ENCODE measurements around the gene KCNJ12.
"Not testable (repeated sequence)": the region's sequence is repeated elsewhere in the genome, so short reads cannot be mapped to it uniquely, and the experiment has no call there.

KCNJ12 gene

DNA sequence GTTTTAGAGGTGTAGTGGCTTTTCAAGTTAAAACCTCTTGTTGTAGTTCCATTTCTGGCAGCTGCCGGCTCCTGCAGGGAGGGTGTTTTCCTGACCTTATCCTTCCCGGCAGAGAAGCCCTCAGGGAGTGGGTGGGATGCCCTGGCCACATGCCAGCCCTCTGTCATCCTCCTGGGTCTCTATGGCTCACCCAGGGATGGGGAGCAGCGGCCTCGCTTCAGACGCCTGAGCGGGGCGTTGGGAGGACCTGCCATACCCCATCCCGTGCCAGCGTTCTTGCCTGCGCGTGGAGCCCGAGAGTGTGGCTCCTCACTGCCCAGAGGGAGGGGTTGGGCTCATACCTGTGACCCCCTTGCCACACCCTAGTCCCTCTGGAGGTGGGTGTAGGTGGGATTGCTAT, 11.9 kb downstream of the KCNJ12 start:
- DNase-seq: no peak

- no peak for DNase-seq
Observed at GRCh38 chr17:21388944-21389343, 12.8 kb downstream of the KCNJ12 start.

DNA sequence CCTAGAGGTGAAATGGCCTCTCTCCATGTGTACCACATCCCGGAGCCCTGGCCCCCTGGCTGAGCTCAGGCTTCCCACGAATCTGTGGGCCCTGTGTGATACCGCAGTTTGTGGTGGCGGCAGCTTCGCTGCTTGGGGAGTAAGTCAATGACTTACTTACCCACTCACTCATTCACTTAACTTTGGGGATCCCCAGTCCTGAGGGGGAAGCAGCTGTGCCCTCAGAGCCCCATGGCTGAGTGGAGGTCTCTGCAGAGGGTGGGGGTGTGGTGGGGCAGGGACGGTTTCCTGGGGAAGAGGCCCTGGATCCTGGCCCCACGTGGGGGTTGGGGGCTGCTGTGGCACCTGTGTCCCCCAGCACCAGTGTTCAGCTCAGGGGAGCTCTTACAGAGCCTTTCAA, 13.2 kb downstream of the KCNJ12 start:
- no peak for DNase-seq

DNA sequence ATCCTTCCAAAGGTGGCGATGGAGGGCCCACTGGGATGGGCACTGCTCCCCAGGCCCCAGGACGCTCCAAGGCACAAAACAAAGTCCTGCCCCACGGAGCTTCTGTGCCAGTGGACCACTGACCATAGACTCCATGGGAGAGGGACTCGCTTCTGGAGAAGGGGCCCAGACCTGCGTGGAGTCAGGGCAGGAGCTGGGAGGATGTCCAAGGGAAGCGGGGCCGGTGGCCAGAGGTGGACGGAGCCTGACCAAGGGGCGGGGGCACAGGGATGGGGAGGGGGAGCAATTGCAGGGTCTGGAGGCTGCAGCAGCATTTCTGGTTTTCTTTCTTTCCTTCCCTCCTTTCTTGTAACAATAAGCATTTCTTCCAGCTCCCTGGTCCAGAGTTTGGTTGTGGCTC, 14.1 kb downstream of the KCNJ12 start:
- no peak for DNase-seq

GRCh38 chr17:21392266-21392665, 16.1 kb downstream of the KCNJ12 start:
- no peak for DNase-seq

- DNase-seq: no peak
Observed at GRCh38 chr17:21394265-21394664, 18.1 kb downstream of the KCNJ12 start.

GRCh38 chr17:21395764-21396163, 19.6 kb downstream of the KCNJ12 start:
- no peak for DNase-seq

DNA sequence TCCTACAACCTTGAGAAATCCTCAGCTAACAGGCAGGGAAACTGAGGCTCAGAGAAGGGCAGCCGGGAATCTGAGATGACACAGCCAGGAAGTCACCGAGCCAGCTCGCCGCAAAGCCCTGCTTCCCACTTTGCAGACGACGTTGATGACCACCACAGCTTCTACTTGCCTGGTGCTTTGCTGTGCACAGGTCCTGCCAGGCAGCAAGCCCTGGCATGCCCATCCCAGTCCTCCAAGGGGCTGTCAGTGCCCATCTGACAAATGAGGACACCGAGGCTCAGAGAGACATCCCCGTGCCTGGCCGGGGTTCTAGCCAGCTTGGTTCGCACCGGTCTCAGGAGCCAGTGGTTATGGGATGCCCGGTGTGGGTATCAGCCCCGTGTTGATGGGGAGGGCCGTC, 20.1 kb downstream of the KCNJ12 start:
- no peak for DNase-seq

DNA sequence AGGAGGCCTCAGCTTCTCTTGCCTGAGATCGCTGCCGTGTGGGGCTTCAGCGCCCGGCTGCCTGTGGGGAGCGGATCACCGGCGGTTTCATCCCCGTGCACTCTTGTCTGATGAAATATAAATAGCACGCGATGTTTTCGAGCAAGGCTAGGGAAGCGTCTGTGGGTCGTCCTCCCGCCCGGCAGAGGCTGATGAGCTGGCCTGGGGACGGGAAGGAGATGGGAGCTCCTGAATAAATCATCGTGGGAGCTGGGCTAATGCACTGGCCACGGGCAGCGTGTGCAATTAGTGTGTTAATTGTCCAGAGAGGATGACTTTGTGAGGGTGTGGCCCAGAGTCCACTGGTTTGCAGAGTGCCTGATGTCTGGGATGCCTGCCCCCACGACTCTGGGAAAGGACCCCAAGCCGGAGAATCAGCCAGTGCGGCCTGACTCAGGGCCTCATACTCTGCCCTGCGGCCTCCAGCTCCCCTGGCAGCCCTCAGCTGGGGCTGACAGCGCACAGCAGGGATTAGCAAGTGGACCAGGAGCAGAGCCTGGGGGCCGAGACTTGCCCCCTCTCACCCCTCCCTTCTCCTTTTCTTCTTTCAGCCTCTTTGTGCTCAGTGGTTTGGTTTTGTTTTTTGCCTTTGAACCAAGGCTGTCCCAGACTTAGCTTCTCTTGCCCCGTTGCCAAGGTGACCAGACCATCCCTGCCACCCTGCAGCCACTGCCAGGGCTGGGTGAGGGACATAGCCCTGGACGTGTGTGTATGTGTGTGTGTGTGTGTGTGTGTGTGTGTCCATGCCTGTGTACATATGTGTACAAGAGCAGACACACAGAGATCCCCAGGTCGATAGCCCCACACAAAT, 21.4 kb downstream of the KCNJ12 start:
- no peak for DNase-seq

DNA sequence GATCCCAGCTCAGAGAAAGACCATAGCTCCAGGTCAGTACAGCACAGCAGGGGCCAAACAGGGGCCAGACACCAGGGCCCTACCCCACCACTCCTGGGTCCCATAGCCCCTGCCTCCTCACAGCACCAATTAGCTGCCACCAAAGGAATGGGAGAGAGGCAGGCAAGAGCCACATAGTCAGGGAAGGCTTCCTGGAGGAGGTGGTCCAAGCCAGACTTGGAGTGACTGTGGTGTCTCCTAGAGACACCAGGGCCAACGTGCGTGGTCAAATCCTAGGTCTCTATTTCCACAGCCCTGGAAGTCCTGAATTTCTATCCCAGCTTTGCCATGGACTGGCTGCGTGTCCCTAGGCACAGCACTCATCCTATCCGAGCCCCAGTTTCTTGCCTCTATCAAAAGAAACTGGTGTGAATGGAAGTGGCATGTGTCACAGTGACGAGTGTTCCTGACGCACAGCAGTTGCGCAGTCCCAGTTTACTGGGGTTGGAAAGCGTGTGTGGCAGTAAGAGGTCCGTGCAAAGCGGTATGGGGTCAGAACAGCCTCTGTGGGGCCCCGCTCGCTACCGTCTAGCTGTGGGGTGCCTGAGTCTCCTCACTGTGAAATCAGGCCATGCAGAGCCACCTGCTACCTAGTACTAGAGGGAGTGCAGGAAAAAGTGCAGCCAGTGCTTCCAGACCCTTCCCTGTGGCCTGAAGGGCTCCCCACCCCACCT, 23.5 kb downstream of the KCNJ12 start:
- DNase-seq: no peak

- DNase-seq: not testable (repeated sequence)
Observed at GRCh38 chr17:21400187-21400569, 24.0 kb downstream of the KCNJ12 start.

- no peak for DNase-seq
Observed at GRCh38 chr17:21400816-21401593, 24.8 kb downstream of the KCNJ12 start.

DNA sequence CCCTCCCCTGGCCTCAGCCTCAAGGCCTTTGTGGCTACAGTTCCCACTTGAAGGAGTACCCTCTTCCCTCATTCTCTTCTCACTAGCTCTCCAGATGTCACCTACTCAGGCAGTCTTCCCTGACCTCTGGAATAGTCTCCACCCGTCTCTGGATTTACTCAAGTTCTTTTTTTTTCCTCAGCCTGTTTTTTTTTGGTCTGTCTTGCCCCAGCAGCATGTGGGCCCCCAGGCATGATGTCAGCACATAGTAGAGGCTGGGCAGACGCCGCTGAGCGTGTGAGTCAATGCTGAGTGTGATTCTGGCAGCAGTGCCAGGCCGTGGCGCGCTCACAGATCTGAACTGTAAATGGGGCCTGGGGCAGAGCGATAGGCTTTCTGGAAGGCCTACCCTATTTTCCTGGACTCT, 26.0 kb downstream of the KCNJ12 start:
- not testable (repeated sequence) for DNase-seq

DNA sequence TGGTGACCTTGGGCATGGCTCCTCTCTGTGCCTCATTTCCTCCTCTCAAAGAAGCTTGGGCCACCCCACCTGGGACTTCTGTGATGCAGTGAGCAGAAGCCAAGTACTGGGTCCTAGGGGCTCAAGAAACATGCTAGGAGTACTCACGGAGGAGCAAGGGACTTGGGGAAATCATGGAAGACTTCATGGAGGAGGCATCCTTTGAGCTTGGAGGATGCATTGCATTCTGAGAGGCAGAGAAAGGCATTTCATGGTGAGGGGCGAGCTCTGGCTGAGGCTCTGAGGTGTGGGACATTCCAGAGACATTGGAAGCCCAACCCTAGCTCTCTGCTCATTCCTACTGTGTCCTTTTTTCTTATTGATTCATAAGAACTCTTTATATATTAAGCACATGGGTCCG, 26.8 kb downstream of the KCNJ12 start:
- DNase-seq: not testable (repeated sequence)

DNA sequence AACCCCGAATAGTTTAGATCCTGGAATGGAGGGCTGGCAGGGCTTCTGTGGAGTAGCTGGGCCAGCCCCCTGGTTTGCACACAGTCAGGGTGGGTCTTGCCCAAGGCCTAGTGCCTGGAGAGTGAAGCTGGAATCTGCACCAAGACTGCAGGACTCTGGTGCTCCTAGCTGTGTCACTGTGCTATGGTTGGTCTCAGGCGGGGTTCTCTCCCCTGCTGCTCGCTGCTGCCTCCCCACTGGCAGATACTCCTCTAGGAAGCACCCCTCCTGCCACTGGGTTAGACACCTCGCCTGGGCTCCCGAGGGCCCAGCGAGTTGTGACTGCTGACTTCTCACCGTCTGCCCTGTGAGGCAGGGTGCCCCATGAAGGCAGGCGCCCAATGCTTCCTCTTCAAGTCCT, 27.9 kb downstream of the KCNJ12 start:
- DNase-seq: not testable (repeated sequence)

DNA sequence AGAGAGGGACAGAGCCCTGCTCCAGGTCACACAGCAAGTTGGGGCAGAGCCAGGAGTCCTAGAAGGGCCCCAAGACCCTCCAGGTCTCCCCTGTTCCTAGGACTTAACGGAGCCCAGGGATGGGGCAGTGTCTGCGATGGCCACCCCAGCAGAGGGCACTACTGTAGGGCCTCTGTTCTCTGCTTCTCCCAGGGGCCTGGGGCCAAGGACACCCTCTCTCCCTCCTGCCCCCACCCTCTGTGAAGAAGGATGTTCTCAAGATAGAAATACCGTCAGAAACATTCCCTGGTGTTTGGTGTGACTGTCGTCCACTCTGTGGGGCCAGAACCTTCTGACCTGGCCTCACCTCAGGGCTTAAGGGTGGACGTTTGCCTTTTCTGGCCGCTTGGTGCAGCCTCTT, 28.4 kb downstream of the KCNJ12 start:
- DNase-seq: not testable (repeated sequence)

GRCh38 chr17:21404956-21405731, 29.0 kb downstream of the KCNJ12 start:
- peak; percentile 35 to 47 for DNase-seq

- not testable (repeated sequence) for DNase-seq
Observed at GRCh38 chr17:21405904-21406400, 29.8 kb downstream of the KCNJ12 start.

DNA sequence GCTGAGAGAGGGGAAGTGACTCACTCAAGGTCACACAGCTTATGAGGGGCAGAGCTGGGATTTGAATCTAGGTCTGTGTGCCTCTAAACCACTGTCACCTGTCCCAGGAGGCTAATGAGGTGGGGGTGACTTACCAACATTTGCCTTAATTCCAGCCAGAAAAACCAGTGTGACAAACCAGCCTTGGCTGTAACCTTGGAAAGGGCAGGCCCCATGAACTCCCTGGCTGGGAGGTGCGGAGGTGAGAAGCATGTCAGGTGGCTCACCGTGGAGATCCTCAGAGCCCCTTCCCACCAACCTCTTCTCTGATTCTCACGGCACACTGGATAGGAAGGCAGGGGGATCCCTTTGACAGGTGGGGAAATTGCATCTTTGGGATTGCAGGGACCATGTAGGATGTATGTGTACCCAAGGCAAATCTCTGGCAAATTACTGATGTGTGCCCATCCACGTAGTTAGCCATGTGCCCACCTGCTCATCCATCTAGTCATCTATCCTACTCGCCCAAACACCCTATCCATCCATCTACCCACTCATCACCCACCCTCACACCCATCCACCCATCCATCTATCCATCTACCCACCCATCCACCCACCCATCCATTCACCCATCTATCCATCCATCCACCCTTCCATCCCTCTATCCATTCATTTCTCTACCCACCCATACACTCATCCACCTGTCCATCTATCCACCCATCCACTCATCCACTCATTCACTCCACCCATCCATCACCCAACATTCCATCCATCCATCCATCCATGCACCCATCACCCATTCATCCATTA, 30.7 kb downstream of the KCNJ12 start:
- DNase-seq: not testable (repeated sequence)

- not testable (repeated sequence) for DNase-seq
Observed at GRCh38 chr17:21407752-21408151, 31.6 kb downstream of the KCNJ12 start.

- DNase-seq: not testable (repeated sequence)
Observed at GRCh38 chr17:21408224-21408623, 32.1 kb downstream of the KCNJ12 start.

Data from inflammatory macrophage (primary cell).